Measurements from ENCODE around the gene ABCD1. TPM values are rescaled to one million over a fixed set of nuclear protein-coding genes. Genes with fewer than 3 reads are reported as not detected.
"Not testable (repeated sequence)": the region's sequence is repeated elsewhere in the genome, so short reads cannot be mapped to it uniquely, and the experiment has no call there.

ABCD1 gene
- total RNA-seq, 6 experiments from 2014 or later = 12.9 to 18.9 (median 14.5) TPM

DNA sequence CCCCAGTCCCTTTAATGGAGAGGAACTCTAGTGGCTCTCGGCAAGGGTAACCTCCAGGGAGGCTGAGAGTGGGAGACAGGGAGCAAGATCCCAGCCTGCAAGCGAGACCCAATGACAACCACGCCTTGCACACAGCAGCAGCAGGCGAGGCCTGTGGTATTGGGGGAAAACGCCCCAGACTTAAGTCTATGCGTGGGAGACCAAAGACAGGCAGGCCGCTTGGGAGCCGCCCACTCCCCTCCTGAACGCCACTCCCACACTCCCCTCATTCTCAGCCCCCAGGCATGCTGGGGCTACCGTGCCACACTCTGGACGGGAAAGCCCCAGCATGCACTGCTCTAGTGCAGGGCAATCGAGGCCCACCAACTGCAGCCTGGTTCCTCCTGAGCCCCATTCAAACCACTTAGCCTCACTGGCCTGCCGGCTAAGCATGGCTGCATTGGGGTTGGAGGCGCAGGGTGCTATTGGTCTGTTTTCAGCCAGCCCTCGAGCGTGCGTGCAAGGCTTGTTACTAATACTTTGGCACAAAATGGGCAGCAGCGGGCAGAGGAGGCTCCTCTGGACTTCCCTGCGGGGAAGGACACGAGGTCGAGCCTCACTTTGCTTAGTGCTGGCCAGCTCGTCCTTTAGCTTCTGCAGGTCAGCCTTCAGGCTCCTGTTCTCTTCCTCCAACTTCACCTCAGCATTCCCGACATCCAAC, 22.2 kb upstream of the ABCD1 start:
- H3K4me3 Mint-ChIP-seq = no peak overlapping the region
- no peak overlapping the region for H3K27ac Mint-ChIP-seq
- peaks cover 1% of the 10 kb centered on the region for H3K27me3 Mint-ChIP-seq (ENCODE audit: insufficient read depth)
- H3K36me3 Mint-ChIP-seq (ENCODE audit: low read depth) = no peaks in the 10 kb centered on the region
- no peaks in the 10 kb centered on the region for H3K9me3 Mint-ChIP-seq
- peaks cover 3% of the 10 kb centered on the region; the same call in 1 of the 2 replicates for H3K4me1 Mint-ChIP-seq (ENCODE audit: low read depth)
- TF ChIP-seq, protein P1, sequence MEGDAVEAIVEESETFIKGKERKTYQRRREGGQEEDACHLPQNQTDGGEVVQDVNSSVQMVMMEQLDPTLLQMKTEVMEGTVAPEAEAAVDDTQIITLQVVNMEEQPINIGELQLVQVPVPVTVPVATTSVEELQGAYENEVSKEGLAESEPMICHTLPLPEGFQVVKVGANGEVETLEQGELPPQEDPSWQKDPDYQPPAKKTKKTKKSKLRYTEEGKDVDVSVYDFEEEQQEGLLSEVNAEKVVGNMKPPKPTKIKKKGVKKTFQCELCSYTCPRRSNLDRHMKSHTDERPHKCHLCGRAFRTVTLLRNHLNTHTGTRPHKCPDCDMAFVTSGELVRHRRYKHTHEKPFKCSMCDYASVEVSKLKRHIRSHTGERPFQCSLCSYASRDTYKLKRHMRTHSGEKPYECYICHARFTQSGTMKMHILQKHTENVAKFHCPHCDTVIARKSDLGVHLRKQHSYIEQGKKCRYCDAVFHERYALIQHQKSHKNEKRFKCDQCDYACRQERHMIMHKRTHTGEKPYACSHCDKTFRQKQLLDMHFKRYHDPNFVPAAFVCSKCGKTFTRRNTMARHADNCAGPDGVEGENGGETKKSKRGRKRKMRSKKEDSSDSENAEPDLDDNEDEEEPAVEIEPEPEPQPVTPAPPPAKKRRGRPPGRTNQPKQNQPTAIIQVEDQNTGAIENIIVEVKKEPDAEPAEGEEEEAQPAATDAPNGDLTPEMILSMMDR (IDR thresholded peaks at IDR 0.05) = no peak
- no peak for DNase-seq

DNA sequence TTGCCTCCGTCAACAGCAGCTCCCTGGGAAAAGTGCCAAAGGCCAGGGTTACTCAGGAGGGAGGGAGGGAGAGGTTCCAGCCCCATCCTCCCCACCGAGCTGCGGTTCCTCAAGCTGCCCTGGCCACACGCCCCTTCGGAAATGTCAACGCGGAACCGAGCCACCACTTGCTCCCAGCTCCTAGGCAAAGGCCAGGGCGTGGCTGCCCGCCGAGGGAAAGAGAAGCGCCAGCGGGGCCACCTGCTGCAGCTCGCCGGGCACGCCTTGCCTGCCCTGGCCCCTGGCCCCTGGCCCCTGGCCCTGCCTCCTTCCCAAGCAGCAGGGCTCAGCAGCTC, 21.7 kb upstream of the ABCD1 start:
- no peak for DNase-seq
- TF ChIP-seq, protein P1 (IDR thresholded peaks at IDR 0.05) = no peak
- H3K4me1 Mint-ChIP-seq (ENCODE audit: low read depth) = no peaks in the 10 kb centered on the region
- no peak overlapping the region for H3K4me3 Mint-ChIP-seq
- no peak overlapping the region for H3K27ac Mint-ChIP-seq
- H3K9me3 Mint-ChIP-seq = no peaks in the 10 kb centered on the region
- H3K27me3 Mint-ChIP-seq (ENCODE audit: insufficient read depth) = peaks cover 1% of the 10 kb centered on the region
- H3K36me3 Mint-ChIP-seq (ENCODE audit: low read depth) = no peaks in the 10 kb centered on the region

DNA sequence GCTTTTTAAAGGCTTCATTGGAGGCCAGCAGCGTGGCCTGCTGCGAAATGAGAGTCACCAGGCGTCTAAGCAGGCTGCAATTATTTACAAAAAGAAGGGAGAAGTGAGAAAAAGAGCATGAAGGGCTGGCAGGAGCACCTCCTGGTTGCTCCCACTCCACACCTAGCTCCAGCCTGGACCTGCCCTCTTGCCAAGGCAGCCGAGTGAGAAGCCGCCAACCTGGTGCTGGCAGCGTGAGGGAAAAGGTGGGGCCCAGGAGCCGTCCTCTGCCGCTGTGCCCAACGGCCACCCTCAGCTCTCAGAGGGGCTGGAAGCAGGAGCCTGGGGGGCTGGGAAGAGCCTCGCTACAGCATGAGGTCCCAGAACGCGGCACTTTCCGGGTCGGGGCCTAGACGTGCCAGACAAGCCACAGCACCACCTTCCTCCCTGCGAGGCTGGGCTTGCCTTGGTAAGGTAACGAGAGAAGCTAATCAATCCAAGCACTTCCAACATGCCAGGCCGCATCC, 20.6 kb upstream of the ABCD1 start:
- H3K4me1 Mint-ChIP-seq (ENCODE audit: low read depth) = peaks cover 8% of the 10 kb centered on the region

DNA sequence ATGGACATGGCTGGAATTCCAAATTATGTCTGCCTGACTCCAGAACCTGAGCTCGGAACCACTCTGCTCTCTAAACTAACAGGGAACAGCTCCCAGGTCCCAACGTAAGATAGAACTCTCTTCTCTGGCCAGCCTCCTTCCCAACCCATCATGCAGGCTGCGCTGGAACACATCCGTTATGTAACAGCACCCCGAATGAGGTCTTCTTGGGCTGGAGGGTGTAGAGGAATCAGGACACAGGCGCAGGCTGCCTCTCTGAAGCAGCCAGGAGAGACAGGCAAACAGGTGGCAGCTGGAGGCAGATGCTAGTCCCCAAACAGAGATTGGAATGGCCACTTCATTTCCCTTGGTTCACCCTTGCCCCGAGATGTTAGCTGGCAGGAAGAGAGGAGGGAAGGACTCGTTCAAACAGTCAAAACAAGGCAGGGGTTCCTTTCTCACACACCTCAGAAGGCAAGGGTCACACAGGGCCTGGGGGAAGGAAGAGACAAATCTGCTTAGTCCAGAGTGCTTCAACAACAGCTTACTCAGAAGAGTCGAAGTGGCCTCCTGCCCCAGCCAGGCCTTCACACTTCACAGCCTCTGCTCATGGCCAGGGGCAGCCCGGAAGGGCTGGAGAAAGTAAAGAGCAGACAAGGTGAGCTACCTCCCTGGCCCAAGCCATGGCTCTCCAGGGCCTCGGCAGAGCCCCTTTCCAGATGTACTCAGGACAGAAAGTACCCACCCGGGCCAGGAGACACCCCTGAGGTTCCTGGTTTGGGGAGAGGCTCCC, 19.8 kb upstream of the ABCD1 start:
- H3K4me1 Mint-ChIP-seq (ENCODE audit: low read depth); H3K4me3 Mint-ChIP-seq; H3K9me3 Mint-ChIP-seq; H3K36me3 Mint-ChIP-seq (ENCODE audit: low read depth); H3K27me3 Mint-ChIP-seq (ENCODE audit: insufficient read depth); DNase-seq; H3K27ac Mint-ChIP-seq: not testable (repeated sequence)

More for the DNA sequence above, 20.6 kb upstream of the ABCD1 start:
- no peak overlapping the region for H3K4me3 Mint-ChIP-seq
- H3K36me3 Mint-ChIP-seq (ENCODE audit: low read depth) = no peaks in the 10 kb centered on the region
- no peaks in the 10 kb centered on the region for H3K9me3 Mint-ChIP-seq
- DNase-seq = no peak
- H3K27ac Mint-ChIP-seq = no peak overlapping the region
- TF ChIP-seq, protein P1 (IDR thresholded peaks at IDR 0.05) = no peak
- no peaks in the 10 kb centered on the region; the same call in none of the 2 replicates for H3K27me3 Mint-ChIP-seq (ENCODE audit: insufficient read depth)

DNA sequence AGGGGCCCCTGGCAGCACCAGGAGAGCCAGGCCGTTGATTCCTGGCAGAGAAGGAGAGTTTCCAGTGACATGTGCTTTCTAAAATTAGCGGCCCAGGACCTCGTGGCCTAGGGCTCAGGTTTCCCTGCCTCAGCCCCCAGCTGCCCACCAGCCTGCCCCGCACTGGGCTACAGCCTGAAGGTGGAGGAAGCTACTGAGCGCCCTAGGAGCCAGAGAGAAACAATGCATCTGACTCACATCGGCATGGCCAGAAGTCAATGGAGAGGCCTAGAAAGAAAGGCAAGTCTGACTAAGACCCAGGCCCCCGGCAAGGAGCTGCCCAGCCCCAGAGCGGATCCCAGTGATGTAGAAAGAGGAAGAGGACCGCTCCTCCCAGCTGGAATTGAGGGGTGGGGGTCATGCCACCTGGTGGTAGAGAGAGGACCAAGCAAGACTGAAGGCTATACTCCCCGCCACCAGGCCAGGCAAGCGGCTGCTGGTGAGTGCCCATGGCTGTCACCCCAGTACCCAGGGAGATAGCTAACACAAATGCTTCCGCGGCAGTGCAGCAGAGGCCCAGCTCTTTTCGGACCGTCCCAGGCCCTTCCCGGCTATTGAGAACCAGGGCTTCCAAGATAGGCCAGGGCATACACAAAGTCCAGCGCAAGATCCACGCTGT, 19.1 kb upstream of the ABCD1 start:
- DNase-seq; H3K9me3 Mint-ChIP-seq; H3K36me3 Mint-ChIP-seq (ENCODE audit: low read depth); H3K27ac Mint-ChIP-seq; H3K4me3 Mint-ChIP-seq; H3K27me3 Mint-ChIP-seq (ENCODE audit: insufficient read depth); H3K4me1 Mint-ChIP-seq (ENCODE audit: low read depth): not testable (repeated sequence)
- TF ChIP-seq, protein P1 (IDR thresholded peaks at IDR 0.05) = peak; percentile 38
